HepG2 (cell line): Measurements from ENCODE around the gene POC1A.

Experiments used
- AHR ChIP-seq: IDR thresholded peaks from 2 replicates; pipeline ENCODE4 v1.6.1; 2018; ENCODE audit warnings: missing genetic modification reagents, missing compliant biosample characterization
- CTCF ChIP-seq: sonication (generic); formaldehyde crosslinking; IDR thresholded peaks from 2 replicates; pipeline ENCODE4 v1.5.0; 2020; ENCODE audit warnings: mild to moderate bottlenecking, missing genetic modification reagents, moderate library complexity
- HDAC2 ChIP-seq: sonication (generic); formaldehyde crosslinking; IDR thresholded peaks from 2 replicates; pipeline ENCODE4 v1.4.0; 2020; ENCODE audit warnings: missing genetic modification reagents
- HMG20A ChIP-seq: IDR thresholded peaks from 2 replicates; pipeline ENCODE4 v1.6.1; 2016; ENCODE audit warnings: borderline replicate concordance
- PBX3 ChIP-seq: sonication (generic); formaldehyde crosslinking; IDR thresholded peaks from 2 replicates; pipeline ENCODE4 v1.8.1; 2023; ENCODE audit warnings: missing genetic modification reagents, inconsistent platforms, borderline replicate concordance
- PPARG ChIP-seq: conservative IDR thresholded peaks from 2 replicates; pipeline ENCODE4 v1.6.1; 2016; ENCODE audit warnings: missing biosample characterization, missing genetic modification reagents
- REXO4 ChIP-seq: sonication (generic); formaldehyde crosslinking; IDR thresholded peaks from 2 replicates; pipeline ENCODE4 v1.8.0; 2022; ENCODE audit warnings: missing genetic modification reagents, mild to moderate bottlenecking, borderline replicate concordance
- RFX5 ChIP-seq: IDR thresholded peaks from 2 replicates; pipeline ENCODE4 v1.6.1; 2011; ENCODE audit warnings: low read depth, low read length, improper control_type of control experiment
- THAP11 ChIP-seq: IDR thresholded peaks from 2 replicates; pipeline ENCODE4 v1.6.1; 2016; ENCODE audit warnings: missing biosample characterization, missing genetic modification reagents
- U2AF1 ChIP-seq: fragments of 200-400 bp; formaldehyde crosslinking; optimal IDR thresholded peaks from 2 replicates; pipeline ENCODE3; 2017; ENCODE audit warnings: mild to moderate bottlenecking, low read depth, low read length
- ZBTB25 ChIP-seq: IDR thresholded peaks from 2 replicates; pipeline ENCODE4 v1.6.1; 2018; ENCODE audit warnings: missing genetic modification reagents
- ZNF10 ChIP-seq: sonication (generic); formaldehyde crosslinking; IDR thresholded peaks from 2 replicates; pipeline ENCODE4 v1.4.0; 2020; ENCODE audit warnings: mild to moderate bottlenecking, low read depth, missing genetic modification reagents, borderline replicate concordance
- ZNF589 ChIP-seq: sonication (generic); formaldehyde crosslinking; conservative IDR thresholded peaks from 2 replicates; pipeline ENCODE4 v1.8.0; 2022; ENCODE audit warnings: mild to moderate bottlenecking, moderate library complexity, missing genetic modification reagents
- ZNF720 ChIP-seq: sonication (generic); formaldehyde crosslinking; IDR thresholded peaks from 2 replicates; pipeline ENCODE4 v1.4.0; 2020; ENCODE audit warnings: missing genetic modification reagents

- no peak for TF ChIP-seq RFX5
- no peak for TF ChIP-seq CTCF (CRISPR knock-in tag)
- no peak for TF ChIP-seq ZNF720
- TF ChIP-seq AHR, result no peak
- no peak for TF ChIP-seq HMG20A
- TF ChIP-seq PPARG (CRISPR knock-in tag), result no peak
- TF ChIP-seq PBX3, result no peak
- no peak for TF ChIP-seq ZNF589 (CRISPR knock-in tag)
- no peak for TF ChIP-seq ZBTB25 (CRISPR knock-in tag)
- TF ChIP-seq HDAC2 (CRISPR knock-in tag), result no peak
- no peak for TF ChIP-seq ZNF10 (CRISPR knock-in tag)
- TF ChIP-seq REXO4 (CRISPR knock-in tag), result no peak
- TF ChIP-seq THAP11, result no peak
- no peak for TF ChIP-seq U2AF1
Measured at GRCh38 chr3:52050571-52050970, 103.7 kb downstream of the POC1A start.
